K562 (cell line): ENCODE data around the gene OPCML. TPM values are rescaled to one million over a fixed set of nuclear protein-coding genes. Genes with fewer than 3 reads are reported as not detected.

Experiments
- ATAC-seq: fragments of 200-7000 bp; cut with Tn5 transposase; 3 replicates; pipeline ENCODE4 v1.9.1; 2020; ENCODE audit warnings: moderate library complexity
- BruUV-seq: library from RNA; stranded (reverse); fragments of 400-500 nt; replicated peaks from 2 replicates; lab custom pipeline; 2021; lab: Mats Ljungman, UMichigan
- CTCF ChIA-PET: fragments of 300-600 bp; formaldehyde crosslinking; extraction: SDS; loops from one replicate; lab custom pipeline; 2021; ENCODE audit warnings: low intra/inter-chr PET ratio; lab: Yijun Ruan, JAX
- POLR2A ChIA-PET: fragments of 300-600, 350-650 bp; sonication (Branson Sonifier 250); formaldehyde crosslinking; extraction: SDS; loops from one replicate; lab custom pipeline; 2021; ENCODE audit warnings: antibody characterized with exemption, inconsistent platforms; lab: Yijun Ruan, JAX
- DNase-seq, 4 experiments: peaks; one replicate each; pipeline versions ENCODE4 v3.0.0 to v3.0.0-alpha.2; 2011 to 2018; ENCODE audit warnings: low spot score in 3 of 4, mixed read lengths in 3 of 4; ENCODE audit errors: extremely low read depth in 1 of 4
- FAIRE-seq: peaks from 2 replicates; lab custom pipeline; 2011; peaks lifted over from hg19 to GRCh38; lab: Jason Lieb, UNC
- H2AFZ ChIP-seq: 2 replicates; pipeline ENCODE4 v1.6.0; 2011; ENCODE audit warnings: low read depth, low read length, control low read depth, inconsistent platforms
- H3K27ac ChIP-seq: fragments of 200-600 bp; 3 replicates; pipeline ENCODE4 v1.8.0; 2011; ENCODE audit warnings: low read depth, mild to moderate bottlenecking, control low read depth, inconsistent platforms, low read length, moderate library complexity, mixed read lengths; ENCODE audit errors: extremely low read depth
- H3K27me3 ChIP-seq, 2 experiments: fragments of 300-600 bp in 1 of 2; 2 replicates in 1 of 2; 3 replicates in 1 of 2; pipeline versions ENCODE4 v1.6.0 to v1.8.0; 2011; ENCODE audit warnings: inconsistent platforms in 2 of 2, low read length in 2 of 2, mild to moderate bottlenecking in 1 of 2, mixed read lengths in 1 of 2, moderate library complexity in 1 of 2; ENCODE audit not compliant: control insufficient read depth in 2 of 2, insufficient read depth in 2 of 2
- H3K36me3 ChIP-seq: fragments of 300-600 bp; 3 replicates; pipeline ENCODE4 v1.8.0; 2011; ENCODE audit warnings: mild to moderate bottlenecking, low read length, inconsistent platforms; ENCODE audit not compliant: control insufficient read depth, insufficient read depth
- H3K4me1 ChIP-seq, 2 experiments: fragments of 200-600 bp in 1 of 2; replicated peaks in 1 of 2; 2 replicates in 1 of 2; 3 replicates in 1 of 2; pipeline versions ENCODE4 v1.5.1 to v1.8.0; 2011; ENCODE audit warnings: inconsistent platforms in 2 of 2, low read length in 2 of 2, mild to moderate bottlenecking in 1 of 2, mixed read lengths in 1 of 2, moderate library complexity in 1 of 2; ENCODE audit not compliant: control insufficient read depth in 2 of 2, insufficient read depth in 2 of 2
- H3K4me2 ChIP-seq: 2 replicates; pipeline ENCODE4 v1.6.1; 2011; ENCODE audit warnings: low read length, control low read depth, inconsistent platforms, mixed read lengths; ENCODE audit not compliant: insufficient read depth
- H3K4me3 ChIP-seq: fragments of 200-600 bp; sonication (generic), shearing (Covaris generic); 2 replicates; pipeline ENCODE4 v1.5.1; 2016; ENCODE audit warnings: control low read depth, inconsistent platforms
- H3K79me2 ChIP-seq: fragments of 200-600 bp; 3 replicates; pipeline ENCODE4 v1.8.0; 2011; ENCODE audit warnings: low read length, inconsistent platforms; ENCODE audit not compliant: control insufficient read depth, insufficient read depth
- H3K9ac ChIP-seq, 2 experiments: 2 replicates each; pipeline versions ENCODE4 v1.6.0 to v1.6.1; 2011; ENCODE audit warnings: low read depth in 2 of 2, low read length in 2 of 2, control low read depth in 1 of 2, inconsistent platforms in 1 of 2, mild to moderate bottlenecking in 1 of 2, mixed read lengths in 1 of 2; ENCODE audit not compliant: insufficient read depth in 1 of 2
- H3K9me1 ChIP-seq: one replicate; pipeline ENCODE4 v1.6.0; 2011; ENCODE audit warnings: inconsistent platforms, mild to moderate bottlenecking, low read length, moderate library complexity; ENCODE audit not compliant: control insufficient read depth, insufficient read depth
- H3K9me3 ChIP-seq: replicated peaks from 2 replicates; pipeline ENCODE4 v1.5.1; 2011; ENCODE audit warnings: low read depth, low read length, inconsistent platforms; ENCODE audit not compliant: control insufficient read depth, insufficient read depth
- H4K20me1 ChIP-seq: replicated peaks from 2 replicates; pipeline ENCODE4 v1.6.1; 2011; ENCODE audit warnings: low read length, inconsistent platforms, mixed read lengths; ENCODE audit not compliant: control insufficient read depth, insufficient read depth
- AFF1 ChIP-seq, 2 experiments: fragments of 450-650 bp; IDR thresholded peaks; 2 replicates each; pipeline ENCODE4 v1.6.1; 2018; ENCODE audit warnings: mild to moderate bottlenecking in 2 of 2, low read depth in 1 of 2; ENCODE audit not compliant: partially characterized antibody in 2 of 2
- ATF4 ChIP-seq: fragments of 450-650 bp; formaldehyde crosslinking; IDR thresholded peaks from 2 replicates; pipeline ENCODE4 v1.4.0; 2022; ENCODE audit warnings: mild to moderate bottlenecking, moderate library complexity
- CHCHD3 ChIP-seq: fragments of 250-450 bp; sonication (Bioruptor Pico); IDR thresholded peaks from 2 replicates; pipeline ENCODE4 v2.1.2; 2022; ENCODE audit warnings: mild to moderate bottlenecking
- CHD2 ChIP-seq: IDR thresholded peaks from 2 replicates; pipeline ENCODE4 v1.6.1; 2011; ENCODE audit warnings: low read depth, low read length
- ETV5 ChIP-seq: sonication (generic); formaldehyde crosslinking; IDR thresholded peaks from 2 replicates; pipeline ENCODE4 v1.4.0; 2020; ENCODE audit warnings: low read depth, mild to moderate bottlenecking, missing genetic modification reagents
- FOSL1 ChIP-seq: fragments of 200-800 bp; sonication (Bioruptor generic); conservative IDR thresholded peaks from 2 replicates; pipeline ENCODE4 v1.6.1; 2016; ENCODE audit warnings: missing genetic modification characterization, missing compliant biosample characterization
- KLF10 ChIP-seq: fragments of 250-450 bp; sonication (Bioruptor Pico); IDR thresholded peaks from 2 replicates; pipeline ENCODE4 v1.6.1; 2021; ENCODE audit warnings: matching md5 sums
- NFE2L1 ChIP-seq: fragments of 450-650 bp; IDR thresholded peaks from 2 replicates; pipeline ENCODE4 v1.6.1; 2016; ENCODE audit warnings: missing genetic modification characterization, low read depth, mild to moderate bottlenecking, missing compliant biosample characterization, moderate library complexity, borderline replicate concordance
- PPARD ChIP-seq: fragments of 250-450 bp; sonication (Bioruptor Pico); IDR thresholded peaks from 2 replicates; pipeline ENCODE4 v1.8.0; 2022; ENCODE audit warnings: inconsistent platforms, mild to moderate bottlenecking, moderate library complexity
- SIN3B ChIP-seq: fragments of 450-650 bp; IDR thresholded peaks from 2 replicates; pipeline ENCODE4 v1.6.1; 2017; ENCODE audit warnings: low read depth, mild to moderate bottlenecking, moderate library complexity
- SNAPC5 ChIP-seq: fragments of 250-450 bp; sonication (Bioruptor Pico); IDR thresholded peaks from 2 replicates; pipeline ENCODE4 v1.8.0; 2021; ENCODE audit warnings: moderate library complexity, mild to moderate bottlenecking, inconsistent platforms
- TGIF2 ChIP-seq: sonication (generic); formaldehyde crosslinking; IDR thresholded peaks from 2 replicates; pipeline ENCODE4 v1.8.1; 2022; ENCODE audit warnings: mild to moderate bottlenecking, missing genetic modification reagents, moderate library complexity
- USF1 ChIP-seq: sonication (generic); formaldehyde crosslinking; IDR thresholded peaks from 2 replicates; pipeline ENCODE4 v1.9.0; 2022; ENCODE audit warnings: mild to moderate bottlenecking, missing genetic modification reagents
- ZNF584 ChIP-seq: fragments of 200-800 bp; sonication (Bioruptor generic); IDR thresholded peaks from 2 replicates; pipeline ENCODE4 v1.6.1; 2016; ENCODE audit warnings: low read depth, mild to moderate bottlenecking, missing genetic modification characterization, missing compliant biosample characterization
- ZNF699 ChIP-seq: fragments of 250-450 bp; sonication (Bioruptor Pico); IDR thresholded peaks from 2 replicates; pipeline ENCODE4 v1.8.0; 2021; ENCODE audit warnings: mild to moderate bottlenecking, moderate library complexity; ENCODE audit not compliant: insufficient replicate concordance
- WGBS: fragments of 100-300 bp; shearing (Covaris generic); methylation state at CpG from one replicate; pipeline ENCODE4 v1.1.6; 2016; ENCODE audit warnings: low coverage, mixed read lengths; ENCODE audit not compliant: insufficient coverage; ENCODE audit errors: missing lambda C conversion rate; 5-methylcytosine and 5-hydroxymethylcytosine counted together
- in situ Hi-C: fragments of 300-500 bp; cut with MboI; formaldehyde crosslinking; loops from 4 replicates; pipeline ENCODE4 v1.15.0; 2018; ENCODE audit warnings: inconsistent platforms, mixed read lengths
- intact Hi-C: fragments of 100-400 bp; cut with micrococcal nuclease; formaldehyde crosslinking; loops from 2 replicates; pipeline ENCODE4 v1.14.2; 2022
- polyA plus RNA-seq, 8 experiments: library from polyadenylated mRNA; depleted of rRNA in 4 of 8; stranded (reverse) in 5 of 8; unstranded in 3 of 8; fragments of >200 nt; fragmentation: Nextera tagmentation in 2 of 8; fragmentation: Illumina TruSeq in 1 of 8; extraction: Ambion mirVana in 2 of 8; extraction: Trizol in 1 of 8; gene quantifications; 2 replicates each; pipeline versions ENCODE4 v1.2.1 to v1.2.3, GENCODE V29; 2011 to 2014; ENCODE audit warnings: inconsistent platforms in 1 of 8, missing spikeins in 1 of 8
- total RNA-seq, 7 experiments: library from RNA; depleted of rRNA in 6 of 7; stranded (reverse); fragments of >200 nt in 6 of 7; fragmentation: Illumina TruSeq in 2 of 7; extraction: Trizol in 2 of 7; gene quantifications; 2 replicates each; pipeline versions ENCODE4 v1.2.1 to v1.2.3, GENCODE V29; 2011 to 2021; ENCODE audit warnings: low replicate concordance in 1 of 7

OPCML gene
- total and polyA plus RNA-seq, 9 of the 15 experiments (the other 6 are each of a cell fraction or from before 2014, with no cell fraction given): not detected

GRCh38 chr11:132850266-132850665, 682.0 kb downstream of the OPCML start (continued):
- TF ChIP-seq CHD2 (no peak), SNAPC5 (no peak), USF1 (no peak)

GRCh38 chr11:132848336-132848735, 684.0 kb downstream of the OPCML start:
- no peaks in the 10 kb centered on the region for H3K4me1 ChIP-seq
- DNase-seq (no peak), FAIRE-seq (no peak), ATAC-seq (no peak)
- no peaks in the 10 kb centered on the region for H3K36me3 ChIP-seq
- 0% methylated on average over 2 of the region's 2 CpGs for WGBS
- H3K4me3 ChIP-seq: no peak overlapping the region
- H3K4me2 ChIP-seq: no peak overlapping the region
- no peaks in the 10 kb centered on the region for H3K79me2 ChIP-seq
- H3K27me3 ChIP-seq: no peaks in the 10 kb centered on the region
- no peak overlapping the region for H3K9ac ChIP-seq
- in situ Hi-C loops: no loop called here
- ChIA-PET CTCF (no interaction called here), POLR2A (no interaction called here)
- intact Hi-C loops: no loop called here
- no peak overlapping the region for H3K27ac ChIP-seq
- BruUV-seq: no TSS peak
- no peaks in the 10 kb centered on the region for H3K9me3 ChIP-seq
- H4K20me1 ChIP-seq: no peaks in the 10 kb centered on the region
- no peak overlapping the region for H2AFZ ChIP-seq
- H3K9me1 ChIP-seq: no peaks in the 10 kb centered on the region
- TF ChIP-seq ZNF699 (CRISPR knock-in tag): no peak
- TF ChIP-seq CHCHD3 (CRISPR knock-in tag): no peak
- TF ChIP-seq TGIF2 (CRISPR knock-in tag): no peak
- TF ChIP-seq USF1: no peak
- no peak for TF ChIP-seq KLF10 (CRISPR knock-in tag)
- no peak for TF ChIP-seq ZNF584 (CRISPR knock-in tag)
- TF ChIP-seq SIN3B: no peak
- no peak for TF ChIP-seq ATF4
- TF ChIP-seq NFE2L1: no peak
- no peak for TF ChIP-seq PPARD
- TF ChIP-seq FOSL1 (tag): no peak
- TF ChIP-seq AFF1 (IDR thresholded peaks at IDR 0.05; ENCODE audit: low read depth in 1 of 2, partially characterized antibody in 2 of 2): no peak
- TF ChIP-seq ETV5 (CRISPR knock-in tag): no peak
